Adrenal gland (tissue), 5 donors: ENCODE results near the gene UBAP2.

ENCODE experiments used
- POLR2A ChIP-seq, 2 donors: fragments of 450-650 bp; IDR thresholded peaks; one replicate each; pipeline ENCODE4 v1.6.1; 2017; ENCODE audit warnings: antibody characterized with exemption in 2 of 2, mild to moderate bottlenecking in 2 of 2, moderate library complexity in 1 of 2
- TF ChIP-seq, protein P1 (sequence below), 6 experiments: fragments of 450-650 bp in 4 of 6; fragments of 200-600 bp in 2 of 6; sonication (generic) in 1 of 6; IDR thresholded peaks; 1 replicate in 5 of 6; 2 replicates in 1 of 6; pipeline versions ENCODE4 v1.5.1 to v1.8.0; 2016 to 2021; ENCODE audit warnings: antibody characterized with exemption in 6 of 6, mild to moderate bottlenecking in 2 of 6, moderate library complexity in 1 of 6
- donor health status: DM: no; HTN: no; CAD: no.

DNA sequence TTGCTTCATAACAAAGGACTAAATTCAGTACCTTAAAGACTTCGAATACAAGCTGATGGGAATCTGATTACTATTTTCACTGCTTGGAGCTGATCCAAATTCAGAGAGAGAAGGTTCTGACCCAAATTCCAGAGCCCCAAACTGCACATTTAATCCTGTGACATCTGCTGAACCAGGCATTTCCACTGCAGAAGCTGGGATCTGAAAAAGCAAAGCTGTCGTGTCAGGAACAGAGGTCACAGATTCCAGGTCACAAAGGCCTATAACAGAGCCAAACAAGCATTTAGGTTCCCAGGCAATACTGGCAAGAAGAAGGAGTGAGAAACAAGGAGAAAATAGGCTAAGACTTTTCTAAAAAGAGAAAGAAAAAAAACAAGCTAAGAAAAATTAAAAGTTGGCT lies 105.3 kb downstream of the UBAP2 start:
- TF ChIP-seq, protein P1, sequence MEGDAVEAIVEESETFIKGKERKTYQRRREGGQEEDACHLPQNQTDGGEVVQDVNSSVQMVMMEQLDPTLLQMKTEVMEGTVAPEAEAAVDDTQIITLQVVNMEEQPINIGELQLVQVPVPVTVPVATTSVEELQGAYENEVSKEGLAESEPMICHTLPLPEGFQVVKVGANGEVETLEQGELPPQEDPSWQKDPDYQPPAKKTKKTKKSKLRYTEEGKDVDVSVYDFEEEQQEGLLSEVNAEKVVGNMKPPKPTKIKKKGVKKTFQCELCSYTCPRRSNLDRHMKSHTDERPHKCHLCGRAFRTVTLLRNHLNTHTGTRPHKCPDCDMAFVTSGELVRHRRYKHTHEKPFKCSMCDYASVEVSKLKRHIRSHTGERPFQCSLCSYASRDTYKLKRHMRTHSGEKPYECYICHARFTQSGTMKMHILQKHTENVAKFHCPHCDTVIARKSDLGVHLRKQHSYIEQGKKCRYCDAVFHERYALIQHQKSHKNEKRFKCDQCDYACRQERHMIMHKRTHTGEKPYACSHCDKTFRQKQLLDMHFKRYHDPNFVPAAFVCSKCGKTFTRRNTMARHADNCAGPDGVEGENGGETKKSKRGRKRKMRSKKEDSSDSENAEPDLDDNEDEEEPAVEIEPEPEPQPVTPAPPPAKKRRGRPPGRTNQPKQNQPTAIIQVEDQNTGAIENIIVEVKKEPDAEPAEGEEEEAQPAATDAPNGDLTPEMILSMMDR (IDR thresholded peaks at IDR 0.05) = no peak
- TF ChIP-seq POLR2A (IDR thresholded peaks at IDR 0.05) = no peak
